NCI-H460 (cell line): Measurements from ENCODE around the gene EGFL8. TPM values are rescaled to one million over a fixed set of nuclear protein-coding genes. Genes with fewer than 3 reads are reported as not detected.
A peak's percentile ranks its signal among the peaks of the same experiment; 100 is the strongest.

Source experiments
- DNase-seq: peaks from one replicate; pipeline ENCODE4 v3.0.0-alpha.2; 2016; ENCODE audit warnings: low read depth; ENCODE audit errors: extremely low read depth
- total RNA-seq: library from RNA; depleted of rRNA; stranded (reverse); fragments of >200 nt; shearing (Covaris generic); gene quantifications from 2 replicates; pipeline ENCODE4 v1.2.3, GENCODE V29; 2014

EGFL8 gene
- total RNA-seq, 1 experiment from 2014 or later, result 6.0 TPM

- no peak for DNase-seq
These were observed 18.1 kb upstream of the EGFL8 start for GRCh38 chr6:32146287-32146686.

- DNase-seq, result no peak
These were observed 17.7 kb upstream of the EGFL8 start for GRCh38 chr6:32146687-32147086.

GRCh38 chr6:32147401-32148132 is 16.8 kb upstream of the EGFL8 start:
- DNase-seq, result no peak

GRCh38 chr6:32148289-32149091 is 15.9 kb upstream of the EGFL8 start:
- DNase-seq, result no peak

- DNase-seq, result no peak
These were observed 15.2 kb upstream of the EGFL8 start for GRCh38 chr6:32149092-32149755.

GRCh38 chr6:32149932-32150870 is 14.2 kb upstream of the EGFL8 start:
- DNase-seq, result no peak

- no peak for DNase-seq
These were observed 13.1 kb upstream of the EGFL8 start for GRCh38 chr6:32151181-32151862.

- no peak for DNase-seq
These were observed 12.3 kb upstream of the EGFL8 start, which contains the start of gene PRRT1 for GRCh38 chr6:32151863-32152768. Gene PRRT1 (minus strand): TSS chr6:32151939. CDS start chr6:32151827, 112 bp downstream.

GRCh38 chr6:32152769-32153563 is 11.4 kb upstream of the EGFL8 start:
- peak; percentile 13 for DNase-seq

GRCh38 chr6:32153564-32154513 is 10.6 kb upstream of the EGFL8 start, which contains the start of gene PPT2:
Gene PPT2 (plus strand): TSS chr6:32154141. CDS start chr6:32154595, 454 bp downstream.
- DNase-seq, result peak; percentile 70

GRCh38 chr6:32154514-32155161 is 9.8 kb upstream of the EGFL8 start:
- DNase-seq, result peak; percentile 56

- no peak for DNase-seq
These were observed 7.5 kb upstream of the EGFL8 start for GRCh38 chr6:32156891-32157290.

- DNase-seq, result no peak
These were observed 6.3 kb upstream of the EGFL8 start for GRCh38 chr6:32158052-32158451.

GRCh38 chr6:32163559-32164258 is 686 bp upstream of the EGFL8 start:
- DNase-seq, result no peak

GRCh38 chr6:32166411-32167061 is 2.1 kb downstream of the EGFL8 start:
- DNase-seq, result no peak
